GM18519 (cell line): Measurements from ENCODE around the gene SART3.
"Not testable (repeated sequence)": the region's sequence is repeated elsewhere in the genome, so short reads cannot be mapped to it uniquely, and the experiment has no call there.

Source experiments
- ATAC-seq: cut with Tn5 transposase; IDR thresholded peaks from one replicate; pipeline ENCODE4 v1.9.1; 2021; ENCODE audit warnings: mild to moderate bottlenecking, moderate library complexity; ENCODE audit not compliant: unreplicated experiment, low FRiP score

SART3 gene

DNA sequence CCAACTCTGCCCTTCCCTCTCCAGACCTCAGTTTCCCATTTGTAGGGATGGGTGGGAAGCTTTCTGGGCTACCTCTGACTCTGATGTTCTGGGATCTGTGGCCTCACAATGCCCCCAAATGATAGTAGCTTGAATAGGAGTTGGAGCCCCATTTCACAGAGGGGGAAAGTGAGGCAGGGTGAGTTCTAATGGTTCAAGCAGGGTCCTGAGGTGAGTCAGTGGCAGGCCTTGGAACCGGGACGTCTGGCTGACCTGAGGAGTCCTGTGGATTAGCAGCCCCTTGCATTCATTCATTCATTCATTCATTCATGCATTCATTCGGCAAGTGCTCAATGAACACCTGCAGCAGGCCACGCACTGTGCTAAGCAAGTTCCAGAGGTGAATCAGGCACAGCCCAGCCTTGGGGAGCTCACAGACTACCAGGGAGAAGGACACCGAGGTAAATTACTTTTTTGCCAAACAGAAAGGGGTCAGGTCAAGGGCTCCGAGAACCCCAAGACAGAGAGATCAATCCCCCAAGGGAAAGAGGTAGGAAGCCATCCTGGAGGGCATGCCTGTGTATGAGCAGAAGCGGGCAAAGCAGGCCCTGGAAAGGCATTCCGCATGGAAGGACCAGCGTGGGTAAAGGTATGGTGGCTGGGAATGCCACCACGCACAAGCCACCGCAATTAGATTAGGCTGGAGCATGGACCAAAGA is 37.7 kb upstream of the SART3 start:
- no peak for ATAC-seq

GRCh38 chr12:108597559-108598471 is 36.8 kb upstream of the SART3 start, which contains the start of gene TMEM119:
Gene TMEM119 (minus strand): TSS chr12:108598084. CDS start chr12:108592383, 5,701 bp downstream.
- no peak for ATAC-seq

DNA sequence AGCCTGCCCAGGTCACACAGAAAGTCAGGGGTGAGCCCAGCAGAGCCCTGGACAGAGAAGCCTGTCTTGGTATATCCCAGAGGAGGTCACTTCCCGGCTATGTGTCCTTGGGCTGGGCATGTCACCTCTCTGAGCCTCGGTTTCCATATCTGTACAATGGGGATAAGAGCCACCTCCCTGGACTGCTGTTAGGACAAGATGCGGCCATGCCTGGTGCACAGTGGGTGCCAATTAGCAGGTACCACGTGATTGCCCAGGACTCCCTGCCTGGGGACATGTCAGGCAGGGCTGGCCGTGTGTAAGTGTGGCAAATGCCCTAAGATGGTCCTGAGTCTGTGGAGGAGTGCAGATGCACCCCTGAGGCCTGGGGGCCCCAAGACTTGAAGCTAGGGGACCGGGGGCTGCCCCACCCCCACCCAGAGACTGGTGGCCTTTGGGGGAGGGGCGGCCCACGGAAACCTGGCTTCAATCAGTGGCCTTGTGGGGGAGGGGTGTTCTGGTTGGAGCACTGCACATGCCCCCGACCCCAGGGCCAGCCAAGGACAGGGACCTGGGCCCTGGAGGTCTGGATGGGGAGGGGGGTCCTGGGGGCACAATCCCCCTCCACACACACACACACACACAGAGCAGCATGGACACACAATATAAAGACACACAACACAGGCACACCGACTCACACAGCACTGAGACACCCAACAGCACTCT is 36.0 kb upstream of the SART3 start:
- no peak for ATAC-seq

DNA sequence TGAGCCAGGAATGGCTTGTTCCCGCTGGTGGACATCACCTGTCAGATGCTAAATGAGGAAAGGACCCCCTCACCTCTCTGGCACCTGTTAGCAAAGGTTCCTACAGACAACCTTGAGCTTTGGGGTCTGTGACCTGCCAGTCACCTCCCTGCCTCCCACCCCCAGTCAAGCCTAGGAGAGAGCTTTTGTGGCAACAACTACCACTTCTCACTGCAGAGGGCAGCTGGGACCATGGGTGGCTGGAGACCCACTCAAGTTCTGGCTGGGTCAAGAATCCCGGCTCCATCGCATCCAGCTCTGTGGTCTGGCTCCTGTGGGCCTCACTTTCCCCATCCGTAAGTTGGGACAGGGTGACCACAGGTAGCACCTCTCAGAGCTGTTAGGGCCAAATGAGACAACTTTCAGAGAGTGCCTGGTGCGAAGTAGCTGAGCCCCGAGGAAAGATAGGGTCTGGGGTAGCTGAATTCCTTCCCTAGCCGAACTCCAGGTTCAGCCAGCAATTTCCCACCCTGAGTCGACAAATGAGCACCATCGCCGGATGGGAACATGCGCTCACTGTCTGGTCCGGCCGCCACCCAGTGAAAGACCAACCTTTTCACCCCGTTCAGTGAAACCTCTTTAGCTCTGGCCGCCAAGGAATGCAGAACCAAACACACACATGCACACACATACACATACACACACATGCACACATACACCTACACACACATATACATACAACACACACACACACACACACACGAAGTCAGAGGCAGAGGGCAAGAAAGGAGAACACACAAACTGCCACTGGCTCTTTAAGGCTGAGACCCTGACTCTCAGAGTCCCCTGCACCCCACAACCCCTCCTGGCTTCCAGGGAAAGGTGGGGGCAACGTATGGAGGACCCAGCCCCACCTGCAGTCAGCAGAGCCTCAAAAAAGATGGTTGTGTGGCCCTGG is 35.0 kb upstream of the SART3 start:
- ATAC-seq, result no peak

GRCh38 chr12:108594960-108595710 is 34.2 kb upstream of the SART3 start:
- no peak for ATAC-seq

GRCh38 chr12:108594323-108594903 is 33.4 kb upstream of the SART3 start:
- ATAC-seq, result no peak

- ATAC-seq, result no peak
These were observed 31.3 kb upstream of the SART3 start for GRCh38 chr12:108592033-108592909.

GRCh38 chr12:108591267-108591980 is 30.5 kb upstream of the SART3 start:
- ATAC-seq, result no peak

DNA sequence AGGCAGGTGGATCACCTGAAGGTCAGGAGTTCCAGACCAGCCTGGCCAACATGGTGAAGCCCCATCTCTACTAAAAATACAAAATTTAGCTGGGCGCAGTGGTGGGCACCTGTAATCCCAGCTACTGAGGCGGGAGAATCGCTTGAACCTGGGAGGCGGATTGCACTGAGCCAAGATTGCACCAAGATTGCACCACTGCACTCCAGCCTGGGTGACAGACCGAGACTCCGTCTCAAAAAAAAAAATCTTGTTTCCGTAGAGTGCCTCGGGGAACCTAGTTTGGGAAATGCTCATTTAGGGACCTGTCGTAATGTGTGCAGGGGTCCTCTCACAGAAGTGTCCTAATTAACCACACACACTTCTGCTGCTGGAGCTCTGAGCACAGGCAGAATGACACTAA is 29.5 kb upstream of the SART3 start:
- not testable (repeated sequence) for ATAC-seq

DNA sequence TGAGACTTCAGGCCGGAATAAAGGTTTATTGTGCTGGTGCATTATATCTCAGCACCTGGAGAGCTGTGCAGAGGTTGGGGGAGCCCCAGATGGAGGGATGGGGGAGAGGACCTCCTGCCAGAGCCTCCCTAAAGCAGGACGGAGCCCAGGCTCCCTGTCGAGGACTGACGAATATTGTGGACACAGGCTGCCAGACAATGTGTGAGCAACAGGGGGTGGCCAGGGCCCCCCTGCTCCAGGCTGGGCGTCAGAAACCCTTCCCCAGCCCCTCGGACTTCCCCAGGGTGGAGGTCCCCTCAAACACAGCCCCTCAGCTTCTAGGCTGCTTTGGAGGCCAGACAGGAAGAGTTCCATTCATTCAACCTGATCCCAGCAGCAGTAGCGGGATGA is 28.9 kb upstream of the SART3 start:
- ATAC-seq, result no peak

GRCh38 chr12:108589028-108589839 is 28.3 kb upstream of the SART3 start:
- no peak for ATAC-seq

DNA sequence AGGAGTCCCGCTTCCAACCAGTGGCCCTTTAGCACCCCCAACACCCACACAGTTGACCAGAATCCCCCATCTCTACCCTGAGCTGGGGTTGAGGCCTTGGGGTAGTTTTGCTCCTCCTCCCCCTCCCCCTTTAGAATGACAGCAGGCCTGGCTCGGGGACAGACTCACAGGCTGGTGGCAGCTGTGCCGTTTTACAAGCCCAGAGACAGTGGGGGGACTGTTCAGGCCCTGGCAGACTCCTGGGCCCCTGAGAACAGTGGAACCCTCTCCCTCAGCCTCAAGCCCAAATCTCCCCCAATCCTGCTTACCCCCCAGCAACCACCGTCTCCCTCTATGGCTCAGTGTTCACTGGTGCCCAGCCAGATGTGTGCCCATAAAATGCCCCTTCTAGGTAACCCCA is 26.9 kb upstream of the SART3 start:
- ATAC-seq, result no peak

GRCh38 chr12:108586306-108586705 is 25.3 kb upstream of the SART3 start:
- ATAC-seq, result no peak

DNA sequence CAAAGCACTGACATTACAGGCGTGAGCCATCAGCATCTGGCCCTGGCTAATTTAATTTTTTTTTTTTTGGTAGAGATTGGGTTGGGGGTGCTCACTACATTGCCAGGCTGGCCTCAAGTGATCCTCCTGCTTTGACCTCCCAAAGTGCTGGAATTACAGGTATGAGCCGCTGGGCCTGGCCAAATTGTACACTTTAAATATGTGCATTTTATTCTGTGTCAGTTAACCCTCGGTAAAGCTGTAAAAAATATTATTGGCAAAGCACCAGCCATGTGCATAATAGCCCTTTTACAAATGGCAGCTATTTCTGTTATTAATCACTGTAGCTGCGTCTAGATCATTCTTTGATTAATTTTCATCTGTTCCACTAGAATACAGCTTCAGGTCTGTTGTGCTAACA is 24.9 kb upstream of the SART3 start:
- ATAC-seq, result no peak

DNA sequence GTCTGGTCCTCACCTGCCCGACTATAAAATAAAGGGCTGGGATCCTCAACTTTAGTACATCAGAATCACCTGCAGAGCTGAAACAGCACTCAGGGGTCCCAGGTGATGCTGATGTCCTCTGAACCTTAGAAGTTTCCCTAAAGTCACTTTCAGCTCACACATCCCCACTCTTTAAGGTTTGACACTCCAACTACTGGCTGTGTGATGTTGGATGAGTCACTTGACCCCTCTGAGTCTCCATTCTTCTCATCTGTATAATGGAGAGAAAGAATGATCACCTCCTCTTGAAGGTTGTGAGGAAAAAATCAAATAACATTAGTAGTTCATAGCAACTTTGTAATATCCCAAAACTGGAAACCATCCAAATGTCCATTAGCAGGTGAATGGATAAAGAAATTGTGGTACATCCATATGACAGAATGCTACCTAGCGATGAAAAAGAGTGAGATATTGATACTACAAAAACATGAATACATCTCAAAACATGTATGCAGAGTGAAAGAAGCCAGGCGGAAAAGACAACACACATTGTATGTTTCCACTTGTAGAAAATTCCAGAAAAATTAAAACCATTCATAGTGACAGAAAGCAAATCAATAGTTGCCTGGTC is 23.6 kb upstream of the SART3 start:
- no peak for ATAC-seq

- no peak for ATAC-seq
These were observed 23.0 kb upstream of the SART3 start for GRCh38 chr12:108583991-108584390.
